GM21515 (cell line): ENCODE measurements around the gene SLC25A12.
"Not testable (repeated sequence)": the region's sequence is repeated elsewhere in the genome, so short reads cannot be mapped to it uniquely, and the experiment has no call there.

Source experiments
- ATAC-seq: cut with Tn5 transposase; IDR thresholded peaks from one replicate; pipeline ENCODE4 v1.9.1; 2021; ENCODE audit not compliant: unreplicated experiment

Gene SLC25A12, protein sequence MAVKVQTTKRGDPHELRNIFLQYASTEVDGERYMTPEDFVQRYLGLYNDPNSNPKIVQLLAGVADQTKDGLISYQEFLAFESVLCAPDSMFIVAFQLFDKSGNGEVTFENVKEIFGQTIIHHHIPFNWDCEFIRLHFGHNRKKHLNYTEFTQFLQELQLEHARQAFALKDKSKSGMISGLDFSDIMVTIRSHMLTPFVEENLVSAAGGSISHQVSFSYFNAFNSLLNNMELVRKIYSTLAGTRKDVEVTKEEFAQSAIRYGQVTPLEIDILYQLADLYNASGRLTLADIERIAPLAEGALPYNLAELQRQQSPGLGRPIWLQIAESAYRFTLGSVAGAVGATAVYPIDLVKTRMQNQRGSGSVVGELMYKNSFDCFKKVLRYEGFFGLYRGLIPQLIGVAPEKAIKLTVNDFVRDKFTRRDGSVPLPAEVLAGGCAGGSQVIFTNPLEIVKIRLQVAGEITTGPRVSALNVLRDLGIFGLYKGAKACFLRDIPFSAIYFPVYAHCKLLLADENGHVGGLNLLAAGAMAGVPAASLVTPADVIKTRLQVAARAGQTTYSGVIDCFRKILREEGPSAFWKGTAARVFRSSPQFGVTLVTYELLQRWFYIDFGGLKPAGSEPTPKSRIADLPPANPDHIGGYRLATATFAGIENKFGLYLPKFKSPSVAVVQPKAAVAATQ

GRCh38 chr2:171893824-171894611, at the start of gene SLC25A12:
TSS of gene SLC25A12 (minus strand) at chr2:171894244. CDS start at chr2:171894214, 30 bp downstream.
- ATAC-seq, result peak; percentile 80

- no peak for ATAC-seq
Observed at GRCh38 chr2:171941316-171941699, 47.3 kb upstream of the SLC25A12 start.

GRCh38 chr2:171939743-171940071, 45.7 kb upstream of the SLC25A12 start:
- no peak for ATAC-seq

- ATAC-seq, result no peak
Observed at GRCh38 chr2:171939058-171939742, 45.2 kb upstream of the SLC25A12 start.

DNA sequence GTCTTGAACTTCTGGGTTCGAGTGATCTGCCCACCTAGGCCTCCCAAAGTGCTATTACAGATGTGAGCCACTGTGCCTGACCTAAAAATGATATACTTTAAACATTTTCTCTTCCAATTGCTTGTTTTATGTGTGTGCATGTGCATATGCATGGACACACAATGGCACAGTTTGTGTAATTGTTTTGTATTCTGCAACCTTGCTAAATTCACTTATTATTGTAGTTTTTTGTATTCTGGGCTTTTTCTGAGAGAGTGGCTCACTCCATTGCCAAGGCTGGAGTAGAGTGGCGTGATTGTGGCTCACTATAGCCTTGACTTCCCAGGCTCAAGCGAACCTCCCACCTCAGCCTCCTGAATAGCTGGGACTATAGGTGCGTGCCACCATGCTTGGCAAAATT, 36.3 kb upstream of the SLC25A12 start:
- ATAC-seq, result no peak

DNA sequence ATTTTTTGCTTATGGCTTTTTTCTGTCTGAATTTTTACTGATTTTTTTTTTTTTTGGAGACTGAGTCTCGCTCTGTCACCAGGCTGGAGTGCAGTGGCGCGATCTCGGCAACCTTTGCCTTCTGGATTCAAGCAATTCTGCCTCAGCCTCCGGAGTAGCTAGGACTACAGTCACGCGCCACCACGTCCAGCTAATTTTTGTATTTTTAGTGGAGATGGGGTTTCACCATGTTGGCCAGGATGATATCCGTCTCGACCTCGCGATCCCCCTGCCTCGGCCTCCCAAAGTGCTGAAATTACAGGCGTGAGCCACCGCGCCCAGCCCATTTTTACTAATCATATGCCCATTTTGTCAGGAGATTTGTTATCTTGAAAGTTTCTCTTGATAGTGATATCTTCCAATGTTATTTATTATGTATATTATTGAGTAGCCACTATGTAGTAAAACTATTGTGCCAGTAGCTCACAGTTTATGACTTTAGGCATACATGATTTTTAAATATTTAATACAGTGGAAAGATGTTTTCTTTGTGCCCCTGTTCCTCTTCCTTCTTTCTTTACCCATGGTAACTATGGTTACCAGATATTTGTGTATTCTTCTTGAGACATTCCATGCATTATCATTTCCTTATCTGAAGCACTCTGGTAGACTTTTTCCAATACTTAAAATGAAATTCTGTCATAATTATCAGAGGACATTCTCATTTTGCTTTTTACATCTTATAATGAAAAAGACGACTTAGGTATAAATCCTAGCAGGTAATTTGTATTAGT, 30.3 kb upstream of the SLC25A12 start:
- no peak for ATAC-seq

GRCh38 chr2:171923206-171923605, 29.2 kb upstream of the SLC25A12 start:
- no peak for ATAC-seq

DNA sequence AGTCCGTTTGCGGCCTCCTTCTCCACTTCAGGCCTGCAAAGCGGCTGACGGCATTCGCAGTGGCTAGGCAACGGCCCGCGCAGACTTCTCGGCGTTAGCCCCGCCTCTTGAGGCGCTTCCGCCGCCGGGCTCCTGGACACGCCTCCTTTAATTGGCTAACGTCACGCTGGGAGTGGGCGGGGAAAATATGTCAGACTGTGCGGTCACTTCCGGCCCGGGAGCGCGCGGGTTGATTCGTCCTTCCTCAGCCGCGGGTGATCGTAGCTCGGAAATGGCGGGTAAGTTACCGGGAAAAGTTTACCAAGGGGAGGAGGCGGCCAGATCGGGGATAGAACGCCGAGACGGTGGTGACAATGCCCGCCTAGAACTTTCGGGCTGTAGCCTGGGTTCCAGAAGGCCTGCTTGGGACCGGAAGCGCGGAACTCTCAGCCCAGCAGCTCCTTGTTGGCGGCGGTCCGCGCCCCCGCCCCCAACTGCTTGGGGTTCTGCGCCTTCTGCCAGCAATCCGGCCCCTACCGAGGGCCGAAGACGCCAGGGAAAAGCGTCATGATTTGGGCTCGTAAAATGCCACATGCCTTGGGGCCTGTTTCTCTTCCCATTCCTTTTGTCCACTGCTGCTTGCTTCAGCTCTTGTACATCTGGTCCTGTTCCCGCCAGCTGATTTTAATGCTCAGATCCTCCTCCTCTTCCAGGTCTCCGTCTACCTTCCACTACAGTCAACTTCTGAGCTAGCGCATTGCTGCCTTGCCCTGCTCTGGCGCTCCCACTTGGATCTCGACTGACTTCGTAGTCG, 28.4 kb upstream of the SLC25A12 start, which contains the start of gene HAT1:
Gene HAT1 (plus strand): TSS at position 232 of the 793 bp plus-strand sequence. CDS start 40 bp downstream, at position 272.
- ATAC-seq, result peak; percentile 96

DNA sequence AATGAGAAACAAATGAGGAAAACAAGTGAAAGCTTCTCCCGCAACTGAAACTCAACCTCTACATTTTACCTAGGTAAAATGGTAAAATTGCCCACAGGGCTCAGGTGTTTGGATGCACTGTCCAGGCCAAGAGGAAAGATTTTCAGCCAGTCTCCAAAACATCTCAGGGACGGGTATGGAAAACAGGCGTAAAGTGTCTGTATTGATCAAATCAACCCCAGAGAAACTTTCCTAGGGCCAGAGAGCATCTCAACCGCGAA, 27.9 kb upstream of the SLC25A12 start:
- ATAC-seq, result peak; percentile 22

DNA sequence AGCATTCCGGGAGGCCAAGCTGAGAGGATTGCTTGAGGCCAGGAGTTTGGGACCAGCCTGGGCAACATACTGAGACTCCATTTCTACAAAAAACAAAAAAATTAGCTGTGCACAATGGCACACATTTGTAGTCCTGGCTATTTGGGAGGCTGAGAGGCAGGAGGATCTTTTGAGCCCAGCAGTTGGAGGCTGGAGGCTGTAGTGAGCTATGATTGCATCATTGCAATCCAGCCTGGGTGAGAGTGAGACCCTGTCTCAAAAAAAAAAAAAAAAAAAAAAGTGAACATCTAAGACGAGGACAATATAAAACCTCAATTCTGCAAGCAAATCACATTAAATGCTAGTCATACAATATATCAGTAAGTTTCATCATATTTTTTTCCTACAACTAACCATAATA, 25.4 kb upstream of the SLC25A12 start:
- no peak for ATAC-seq

GRCh38 chr2:171913517-171913916, 19.5 kb upstream of the SLC25A12 start:
- no peak for ATAC-seq

DNA sequence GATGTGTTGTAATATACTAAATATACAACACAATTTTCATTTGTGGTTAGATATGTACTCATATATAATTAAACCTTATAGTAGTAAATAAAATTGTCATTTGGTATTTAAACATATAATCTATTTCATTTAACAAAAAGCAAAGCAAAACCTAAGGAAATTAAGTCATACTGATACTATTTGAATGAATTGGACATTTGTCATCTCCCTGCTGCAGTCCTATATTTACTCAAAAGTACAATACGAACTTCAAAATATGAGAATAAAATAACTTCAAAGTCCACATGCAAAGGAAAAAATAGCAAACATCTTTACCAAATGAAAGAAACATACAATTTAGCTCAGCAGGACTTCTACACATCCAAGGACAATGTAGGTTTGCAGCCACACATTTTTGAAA, 16.4 kb upstream of the SLC25A12 start:
- no peak for ATAC-seq

DNA sequence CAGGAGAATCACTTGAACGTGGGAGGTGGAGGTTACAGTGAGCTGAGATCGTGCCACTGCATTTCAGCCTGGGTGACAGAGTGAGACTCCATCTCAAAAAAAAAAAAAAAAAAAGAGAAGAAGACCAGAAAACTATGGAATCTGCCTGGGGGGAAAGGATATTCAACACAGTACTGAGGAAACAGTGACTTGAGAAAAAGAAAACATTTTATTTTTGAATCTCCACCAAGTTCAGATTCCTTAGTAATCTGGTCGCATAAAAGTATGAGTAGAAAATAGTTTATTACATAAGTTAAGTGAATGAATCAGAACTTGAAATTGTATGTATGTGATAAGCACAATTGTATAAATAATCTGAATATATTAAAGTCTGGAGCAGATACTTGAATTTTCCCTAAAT, 15.2 kb upstream of the SLC25A12 start:
- ATAC-seq, result no peak

DNA sequence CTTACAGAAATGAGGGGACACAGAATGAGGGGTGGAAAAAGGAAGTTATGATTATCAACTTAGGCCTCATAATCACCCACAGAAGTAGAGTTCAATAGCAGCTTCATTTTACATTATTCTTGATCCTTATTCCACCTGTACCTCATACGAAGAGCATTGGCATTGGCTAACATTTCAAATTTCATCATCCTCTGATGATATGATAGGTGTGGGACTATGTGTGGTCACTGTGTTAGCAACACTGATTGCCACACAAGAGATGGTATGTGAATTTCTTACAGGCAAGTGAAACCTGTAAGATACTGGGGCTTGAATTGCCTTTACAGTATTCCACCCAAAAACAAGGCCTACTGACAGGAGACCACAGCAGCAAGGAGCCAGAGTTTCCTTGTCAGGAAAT, 14.2 kb upstream of the SLC25A12 start:
- no peak for ATAC-seq

DNA sequence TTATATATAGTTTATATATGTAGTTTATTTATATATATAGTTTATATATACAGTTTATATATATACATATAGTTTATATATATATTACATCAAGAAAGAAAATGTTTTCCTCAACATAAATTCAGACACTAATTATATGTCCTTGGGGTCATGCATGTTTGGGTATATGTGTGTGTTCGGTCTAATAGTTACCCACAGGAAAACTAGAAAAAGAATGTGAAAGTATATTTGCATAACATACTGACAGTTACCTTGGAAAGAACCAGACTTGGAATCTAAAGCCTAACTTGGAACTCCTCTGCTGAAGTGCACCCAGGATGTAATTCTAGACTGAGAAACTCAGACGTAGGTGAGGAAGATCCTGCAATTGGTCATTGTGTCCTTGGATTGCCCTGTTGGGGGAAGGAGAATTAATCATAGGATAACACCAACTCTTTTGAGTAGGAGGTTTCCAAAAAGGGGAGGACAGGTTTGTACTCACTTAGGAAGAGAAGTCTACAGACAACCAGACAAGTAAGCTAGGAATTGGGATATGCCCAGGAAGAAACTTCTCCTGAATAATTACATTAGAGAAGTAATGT, 8.9 kb upstream of the SLC25A12 start:
- ATAC-seq, result no peak

DNA sequence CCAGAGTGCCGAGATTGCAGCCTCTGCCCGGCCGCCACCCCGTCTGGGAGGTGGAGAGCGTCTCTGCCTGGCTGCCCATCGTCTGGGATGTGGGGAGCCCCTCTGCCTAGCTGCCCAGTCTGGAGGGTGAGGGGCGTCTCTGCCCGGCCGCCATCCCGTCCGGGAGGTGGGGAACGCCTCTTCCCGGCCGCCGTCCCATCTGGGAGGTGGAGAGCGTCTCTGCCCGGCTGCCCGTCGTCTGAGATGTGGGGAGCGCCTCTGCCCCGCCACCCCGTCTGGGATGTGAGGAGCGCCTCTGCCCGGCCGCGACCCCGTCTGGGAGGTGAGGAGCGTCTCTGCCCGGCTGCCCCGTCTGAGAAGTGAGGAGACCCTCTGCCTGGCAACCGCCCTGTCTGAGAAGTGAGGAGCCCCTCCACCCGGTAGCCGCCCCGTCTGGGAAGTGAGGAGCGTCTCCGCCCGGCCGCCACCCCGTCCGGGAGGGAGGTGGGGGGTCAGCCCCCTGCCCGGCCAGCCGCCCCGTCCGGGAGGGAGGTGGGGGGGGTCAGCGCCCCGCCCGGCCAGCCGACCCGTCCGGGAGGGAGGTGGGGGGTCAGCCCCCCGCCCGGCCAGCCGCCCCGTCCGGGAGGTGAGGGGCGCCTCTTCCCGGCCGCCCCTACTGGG, 5.7 kb upstream of the SLC25A12 start:
- ATAC-seq, result not testable (repeated sequence)

DNA sequence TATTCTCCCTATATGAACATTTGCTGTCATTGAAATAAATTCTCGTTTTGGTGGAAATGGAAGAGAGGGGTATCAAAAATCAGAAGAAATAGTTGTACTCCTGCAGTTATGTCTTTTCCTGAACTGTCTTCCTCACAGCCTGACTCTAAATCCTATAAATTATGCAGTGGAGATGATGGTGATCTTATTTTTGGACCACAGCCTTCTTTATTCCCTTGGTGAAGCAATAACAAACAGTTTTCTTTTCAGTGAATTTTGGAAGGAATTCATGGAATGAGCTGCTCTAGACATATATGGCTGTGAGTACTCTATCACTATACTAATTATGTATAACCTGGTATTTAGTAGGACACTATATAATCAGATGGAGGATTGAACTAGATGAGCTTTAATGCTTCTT, 1.7 kb upstream of the SLC25A12 start:
- no peak for ATAC-seq

DNA sequence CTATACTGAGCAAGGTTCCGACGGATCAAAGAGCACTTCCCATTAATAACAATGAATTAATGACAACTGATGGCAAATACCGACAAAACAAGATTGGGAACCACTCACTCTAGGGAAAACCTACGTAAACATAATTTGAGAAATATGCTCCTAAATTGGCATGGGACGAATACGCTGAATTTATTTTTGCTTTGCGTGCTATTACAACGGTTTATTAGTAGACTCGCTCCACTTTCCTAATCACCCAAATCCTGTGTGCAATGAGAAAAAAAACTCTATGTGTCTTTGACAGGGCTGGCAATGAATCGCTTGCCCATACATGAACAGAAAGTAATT, 536 bp upstream of the SLC25A12 start:
- no peak for ATAC-seq

GRCh38 chr2:171893196-171893823, 734 bp downstream of the SLC25A12 start:
- no peak for ATAC-seq
